SK-N-SH treated with all-trans-retinoic acid at 6 μM for 48 hours (cell line): ENCODE measurements around the gene ZPLD1.
A peak's percentile ranks its signal among the peaks of the same experiment; 100 is the strongest.

Source experiments
- ATAC-seq: fragments of 200-7000 bp; cut with Tn5 transposase; 3 replicates; pipeline ENCODE4 v1.9.1; 2020; ENCODE audit warnings: mild to moderate bottlenecking, moderate library complexity
- ARNTL ChIP-seq: fragments of 450-650 bp; formaldehyde crosslinking; IDR thresholded peaks from 2 replicates; pipeline ENCODE4 v1.5.0; 2020; ENCODE audit warnings: low read depth, mild to moderate bottlenecking, moderate library complexity, borderline replicate concordance
- BACH2 ChIP-seq: fragments of 250-450 bp; sonication (Bioruptor Pico); IDR thresholded peaks from 2 replicates; pipeline ENCODE4 v1.9.0; 2021; ENCODE audit warnings: mild to moderate bottlenecking, borderline replicate concordance
- CREB5 ChIP-seq: fragments of 250-450 bp; sonication (Bioruptor Pico); IDR thresholded peaks from 2 replicates; pipeline ENCODE4 v1.5.1; 2020; ENCODE audit warnings: low read depth, mild to moderate bottlenecking, moderate library complexity
- CSDC2 ChIP-seq: fragments of 250-450 bp; sonication (Bioruptor Pico); IDR thresholded peaks from 2 replicates; pipeline ENCODE4 v1.5.0; 2020; ENCODE audit warnings: mild to moderate bottlenecking, moderate library complexity
- ESRRG ChIP-seq: fragments of 250-450 bp; sonication (Bioruptor Pico); IDR thresholded peaks from 2 replicates; pipeline ENCODE4 v1.6.1; 2021; ENCODE audit warnings: mild to moderate bottlenecking
- GLIS3 ChIP-seq: fragments of 250-450 bp; sonication (Bioruptor Pico); IDR thresholded peaks from 2 replicates; pipeline ENCODE4 v1.5.0; 2020; ENCODE audit warnings: mild to moderate bottlenecking, moderate library complexity
- ISL1 ChIP-seq: fragments of 250-450 bp; sonication (Bioruptor Pico); IDR thresholded peaks from 2 replicates; pipeline ENCODE4 v2.1.2; 2022; ENCODE audit warnings: mild to moderate bottlenecking, moderate library complexity
- OSR1 ChIP-seq: fragments of 250-450 bp; sonication (Bioruptor Pico); IDR thresholded peaks from 2 replicates; pipeline ENCODE4 v1.8.0; 2022; ENCODE audit warnings: moderate library complexity, mild to moderate bottlenecking, inconsistent platforms
- POU6F1 ChIP-seq: fragments of 250-450 bp; sonication (Bioruptor Pico); IDR thresholded peaks from 2 replicates; pipeline ENCODE4 v1.8.0; 2021; ENCODE audit warnings: low read depth, mild to moderate bottlenecking, moderate library complexity, borderline replicate concordance
- RARB ChIP-seq: fragments of 250-450 bp; sonication (Bioruptor Pico); IDR thresholded peaks from 2 replicates; pipeline ENCODE4 v1.8.0; 2021; ENCODE audit warnings: mild to moderate bottlenecking, moderate library complexity
- SNAI2 ChIP-seq: fragments of 250-450 bp; sonication (Bioruptor Pico); IDR thresholded peaks from 2 replicates; pipeline ENCODE4 v1.5.0; 2020; ENCODE audit warnings: mild to moderate bottlenecking, moderate library complexity
- TCF4 ChIP-seq: fragments of 250-450 bp; sonication (Bioruptor Pico); IDR thresholded peaks from 2 replicates; pipeline ENCODE4 v1.8.0; 2021; ENCODE audit warnings: mild to moderate bottlenecking, moderate library complexity, borderline replicate concordance
- TOX ChIP-seq: fragments of 250-450 bp; sonication (Bioruptor Pico); IDR thresholded peaks from 2 replicates; pipeline ENCODE4 v1.8.0; 2021; ENCODE audit warnings: mild to moderate bottlenecking, moderate library complexity, borderline replicate concordance
- ZC3H10 ChIP-seq: fragments of 250-450 bp; sonication (Bioruptor Pico); IDR thresholded peaks from 2 replicates; pipeline ENCODE4 v1.5.1; 2021; ENCODE audit warnings: mild to moderate bottlenecking, moderate library complexity
- ZFP3 ChIP-seq: fragments of 250-450 bp; sonication (Bioruptor Pico); IDR thresholded peaks from 2 replicates; pipeline ENCODE4 v1.5.0; 2020; ENCODE audit warnings: mild to moderate bottlenecking, moderate library complexity
- ZFP30 ChIP-seq: fragments of 450-650 bp; formaldehyde crosslinking; IDR thresholded peaks from 2 replicates; pipeline ENCODE4 v1.5.0; 2022; ENCODE audit warnings: mild to moderate bottlenecking, moderate library complexity
- ZNF565 ChIP-seq: fragments of 450-650 bp; formaldehyde crosslinking; conservative IDR thresholded peaks from 2 replicates; pipeline ENCODE4 v1.5.0; 2020; ENCODE audit warnings: low read depth, mild to moderate bottlenecking, moderate library complexity
- ZNF70 ChIP-seq: fragments of 450-650 bp; formaldehyde crosslinking; IDR thresholded peaks from 2 replicates; pipeline ENCODE4 v1.5.0; 2020; ENCODE audit warnings: mild to moderate bottlenecking, moderate library complexity
- ZNF8 ChIP-seq: fragments of 450-650 bp; formaldehyde crosslinking; IDR thresholded peaks from 2 replicates; pipeline ENCODE4 v1.5.0; 2020; ENCODE audit warnings: mild to moderate bottlenecking, moderate library complexity
- TF ChIP-seq, protein P1 (sequence below): fragments of 250-450 bp; sonication (Bioruptor Pico); IDR thresholded peaks from 2 replicates; pipeline ENCODE4 v1.5.0; 2020; ENCODE audit warnings: mild to moderate bottlenecking, moderate library complexity
- TF ChIP-seq, protein P2 (sequence below): fragments of 250-450 bp; sonication (Bioruptor Pico); IDR thresholded peaks from 2 replicates; pipeline ENCODE4 v1.8.0; 2020; ENCODE audit warnings: mild to moderate bottlenecking, moderate library complexity, borderline replicate concordance
- TF ChIP-seq, protein P3 (sequence below): fragments of 250-450 bp; sonication (Bioruptor Pico); IDR thresholded peaks from 2 replicates; pipeline ENCODE4 v1.5.1; 2021; ENCODE audit warnings: mild to moderate bottlenecking, moderate library complexity

ZPLD1 gene

GRCh38 chr3:102444101-102444500 is 9.3 kb downstream of the ZPLD1 start:
- TF ChIP-seq ESRRG (CRISPR knock-in tag) (no peak), TCF4 (CRISPR knock-in tag) (peak; percentile 62)
- ATAC-seq: peak; percentile 75

DNA sequence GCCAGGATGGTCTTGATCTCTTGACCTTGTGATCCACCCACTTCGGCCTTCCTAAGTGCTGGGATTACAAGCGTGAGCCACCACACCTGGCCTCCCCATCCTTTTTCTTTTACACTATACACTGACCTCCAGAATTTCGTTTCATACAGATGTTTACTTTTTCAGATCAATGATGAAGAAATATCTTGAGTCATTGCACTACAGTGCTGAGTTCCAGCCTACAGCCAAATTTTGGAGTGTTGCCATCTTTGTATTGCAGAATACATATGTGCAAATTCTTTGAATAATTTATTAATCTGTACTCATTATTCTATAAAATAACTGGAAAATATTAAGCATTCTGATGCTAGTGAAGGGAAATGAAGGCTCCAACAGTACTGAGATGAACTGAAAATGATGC is 12.5 kb downstream of the ZPLD1 start:
- TF ChIP-seq ZFP30 (no peak), TCF4 (CRISPR knock-in tag) (no peak), SNAI2 (CRISPR knock-in tag) (no peak), ZC3H10 (CRISPR knock-in tag) (no peak), CREB5 (no peak), ISL1 (CRISPR knock-in tag) (no peak), POU6F1 (CRISPR knock-in tag) (no peak), RARB (CRISPR knock-in tag) (no peak), OSR1 (CRISPR knock-in tag) (no peak), ZFP3 (CRISPR knock-in tag) (no peak), GLIS3 (CRISPR knock-in tag) (no peak), ZNF8 (CRISPR knock-in tag) (no peak), ARNTL (no peak), ZNF565 (no peak), CSDC2 (CRISPR knock-in tag) (no peak), ESRRG (CRISPR knock-in tag) (no peak), ZNF70 (CRISPR knock-in tag) (no peak)
- TF ChIP-seq, protein P1, sequence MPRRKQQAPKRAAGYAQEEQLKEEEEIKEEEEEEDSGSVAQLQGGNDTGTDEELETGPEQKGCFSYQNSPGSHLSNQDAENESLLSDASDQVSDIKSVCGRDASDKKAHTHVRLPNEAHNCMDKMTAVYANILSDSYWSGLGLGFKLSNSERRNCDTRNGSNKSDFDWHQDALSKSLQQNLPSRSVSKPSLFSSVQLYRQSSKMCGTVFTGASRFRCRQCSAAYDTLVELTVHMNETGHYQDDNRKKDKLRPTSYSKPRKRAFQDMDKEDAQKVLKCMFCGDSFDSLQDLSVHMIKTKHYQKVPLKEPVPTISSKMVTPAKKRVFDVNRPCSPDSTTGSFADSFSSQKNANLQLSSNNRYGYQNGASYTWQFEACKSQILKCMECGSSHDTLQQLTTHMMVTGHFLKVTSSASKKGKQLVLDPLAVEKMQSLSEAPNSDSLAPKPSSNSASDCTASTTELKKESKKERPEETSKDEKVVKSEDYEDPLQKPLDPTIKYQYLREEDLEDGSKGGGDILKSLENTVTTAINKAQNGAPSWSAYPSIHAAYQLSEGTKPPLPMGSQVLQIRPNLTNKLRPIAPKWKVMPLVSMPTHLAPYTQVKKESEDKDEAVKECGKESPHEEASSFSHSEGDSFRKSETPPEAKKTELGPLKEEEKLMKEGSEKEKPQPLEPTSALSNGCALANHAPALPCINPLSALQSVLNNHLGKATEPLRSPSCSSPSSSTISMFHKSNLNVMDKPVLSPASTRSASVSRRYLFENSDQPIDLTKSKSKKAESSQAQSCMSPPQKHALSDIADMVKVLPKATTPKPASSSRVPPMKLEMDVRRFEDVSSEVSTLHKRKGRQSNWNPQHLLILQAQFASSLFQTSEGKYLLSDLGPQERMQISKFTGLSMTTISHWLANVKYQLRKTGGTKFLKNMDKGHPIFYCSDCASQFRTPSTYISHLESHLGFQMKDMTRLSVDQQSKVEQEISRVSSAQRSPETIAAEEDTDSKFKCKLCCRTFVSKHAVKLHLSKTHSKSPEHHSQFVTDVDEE (CRISPR knock-in tag): no peak
- TF ChIP-seq, protein P2, sequence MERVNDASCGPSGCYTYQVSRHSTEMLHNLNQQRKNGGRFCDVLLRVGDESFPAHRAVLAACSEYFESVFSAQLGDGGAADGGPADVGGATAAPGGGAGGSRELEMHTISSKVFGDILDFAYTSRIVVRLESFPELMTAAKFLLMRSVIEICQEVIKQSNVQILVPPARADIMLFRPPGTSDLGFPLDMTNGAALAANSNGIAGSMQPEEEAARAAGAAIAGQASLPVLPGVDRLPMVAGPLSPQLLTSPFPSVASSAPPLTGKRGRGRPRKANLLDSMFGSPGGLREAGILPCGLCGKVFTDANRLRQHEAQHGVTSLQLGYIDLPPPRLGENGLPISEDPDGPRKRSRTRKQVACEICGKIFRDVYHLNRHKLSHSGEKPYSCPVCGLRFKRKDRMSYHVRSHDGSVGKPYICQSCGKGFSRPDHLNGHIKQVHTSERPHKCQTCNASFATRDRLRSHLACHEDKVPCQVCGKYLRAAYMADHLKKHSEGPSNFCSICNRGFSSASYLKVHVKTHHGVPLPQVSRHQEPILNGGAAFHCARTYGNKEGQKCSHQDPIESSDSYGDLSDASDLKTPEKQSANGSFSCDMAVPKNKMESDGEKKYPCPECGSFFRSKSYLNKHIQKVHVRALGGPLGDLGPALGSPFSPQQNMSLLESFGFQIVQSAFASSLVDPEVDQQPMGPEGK (CRISPR knock-in tag): no peak
- TF ChIP-seq, protein P3, sequence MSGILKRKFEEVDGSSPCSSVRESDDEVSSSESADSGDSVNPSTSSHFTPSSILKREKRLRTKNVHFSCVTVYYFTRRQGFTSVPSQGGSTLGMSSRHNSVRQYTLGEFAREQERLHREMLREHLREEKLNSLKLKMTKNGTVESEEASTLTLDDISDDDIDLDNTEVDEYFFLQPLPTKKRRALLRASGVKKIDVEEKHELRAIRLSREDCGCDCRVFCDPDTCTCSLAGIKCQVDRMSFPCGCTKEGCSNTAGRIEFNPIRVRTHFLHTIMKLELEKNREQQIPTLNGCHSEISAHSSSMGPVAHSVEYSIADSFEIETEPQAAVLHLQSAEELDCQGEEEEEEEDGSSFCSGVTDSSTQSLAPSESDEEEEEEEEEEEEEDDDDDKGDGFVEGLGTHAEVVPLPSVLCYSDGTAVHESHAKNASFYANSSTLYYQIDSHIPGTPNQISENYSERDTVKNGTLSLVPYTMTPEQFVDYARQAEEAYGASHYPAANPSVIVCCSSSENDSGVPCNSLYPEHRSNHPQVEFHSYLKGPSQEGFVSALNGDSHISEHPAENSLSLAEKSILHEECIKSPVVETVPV (CRISPR knock-in tag): no peak
- TF ChIP-seq, all 23 proteins: peak for 0
- no peak for ATAC-seq

DNA sequence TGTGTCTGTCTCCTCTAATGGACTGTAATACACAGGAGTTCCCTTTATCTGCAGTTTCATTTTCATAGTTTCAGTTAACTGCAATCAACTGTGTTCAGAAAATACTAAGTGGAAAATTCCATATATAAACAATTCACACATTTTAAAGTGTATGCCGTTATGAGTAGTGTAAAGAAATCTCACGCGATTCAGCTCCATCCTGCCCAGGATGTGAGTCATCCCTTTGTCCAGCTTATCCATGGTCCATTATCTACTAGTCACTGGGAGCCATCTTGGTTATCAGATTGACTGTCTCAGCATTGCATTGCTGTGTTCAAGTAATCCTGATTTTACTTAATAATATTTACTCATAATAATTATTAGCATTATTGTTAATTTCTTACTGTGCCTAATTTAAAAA is 14.5 kb downstream of the ZPLD1 start:
- ATAC-seq: no peak
- TF ChIP-seq ZNF8 (CRISPR knock-in tag) (no peak), BACH2 (CRISPR knock-in tag) (no peak), CREB5 (no peak), POU6F1 (CRISPR knock-in tag) (no peak), ZNF70 (CRISPR knock-in tag) (no peak), ARNTL (no peak), ZFP3 (CRISPR knock-in tag) (no peak), TOX (CRISPR knock-in tag) (no peak), GLIS3 (CRISPR knock-in tag) (no peak), ZC3H10 (CRISPR knock-in tag) (no peak), OSR1 (CRISPR knock-in tag) (no peak), RARB (CRISPR knock-in tag) (no peak)
- TF ChIP-seq, protein P2 (CRISPR knock-in tag): no peak
- TF ChIP-seq, protein P3 (CRISPR knock-in tag): no peak
